Measurements from ENCODE around the gene NCBP2.

NCBP2 gene

GRCh38 chr3:196936288-196936687, 6.0 kb downstream of the NCBP2 start:
- no peak for DNase-seq

DNA sequence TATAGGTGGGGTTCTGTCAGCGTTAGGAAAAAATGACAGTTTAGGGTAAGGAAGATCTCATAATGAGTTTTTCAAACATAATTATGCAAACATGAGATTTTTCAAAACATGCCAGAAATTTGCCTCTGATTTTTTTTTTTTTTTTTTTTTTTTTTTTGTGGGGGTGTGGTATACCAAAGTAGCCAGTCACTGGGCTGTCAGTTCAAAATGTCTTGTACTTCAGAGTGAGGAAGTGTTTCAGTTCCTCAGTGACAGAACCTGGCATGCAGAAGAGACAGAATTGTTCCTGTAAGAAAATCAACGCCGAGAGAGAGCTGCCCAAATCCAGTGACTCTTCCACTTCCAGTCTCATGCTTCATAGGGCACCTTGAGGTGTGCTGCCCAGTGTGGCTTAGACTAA, 9.7 kb downstream of the NCBP2 start:
- DNase-seq = no peak

GRCh38 chr3:196931828-196932587, 10.3 kb downstream of the NCBP2 start:
- no peak for DNase-seq

GRCh38 chr3:196931157-196931556, 11.2 kb downstream of the NCBP2 start:
- no peak for DNase-seq

DNA sequence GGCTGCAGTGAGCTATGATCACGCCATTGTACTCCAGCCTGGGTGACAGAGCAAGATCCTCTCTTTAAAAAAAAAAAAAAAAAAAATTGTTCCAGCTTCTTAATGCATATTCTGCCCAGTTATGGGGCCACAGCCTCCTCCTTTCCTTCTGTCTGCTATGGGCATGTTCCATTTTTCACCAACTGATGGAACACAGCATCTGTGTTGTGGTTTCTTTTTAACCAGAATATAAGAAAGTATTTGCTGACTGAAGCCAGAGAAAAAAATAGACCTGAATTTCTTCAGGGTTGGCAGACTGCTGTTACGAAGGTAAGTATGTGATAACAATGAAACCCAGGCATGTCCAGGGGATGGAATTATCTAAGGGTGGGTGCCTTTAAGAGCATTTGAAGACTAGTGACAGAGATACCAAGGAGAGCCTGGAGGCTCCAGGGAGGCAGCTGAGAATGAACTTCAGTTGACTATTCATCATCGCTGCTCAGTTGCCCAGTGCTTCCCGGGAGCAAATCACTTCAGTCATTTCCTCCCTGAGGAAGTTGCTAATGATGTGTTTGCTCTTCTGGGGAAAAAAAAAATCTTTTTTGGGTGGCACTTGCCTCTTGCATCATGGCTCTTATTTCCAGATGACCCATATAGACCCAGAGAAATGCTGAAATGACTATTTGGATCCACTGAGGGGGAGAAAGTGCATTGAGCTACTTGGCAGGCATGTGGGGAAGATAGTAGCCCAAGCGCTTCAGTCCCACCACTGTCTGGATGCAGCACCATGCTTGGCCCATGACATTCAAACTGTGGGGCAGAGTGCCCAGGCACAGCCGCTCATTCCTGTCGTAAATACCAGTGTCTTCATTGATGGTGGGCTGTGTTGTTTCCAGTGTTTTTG, 14.5 kb downstream of the NCBP2 start:
- no peak for DNase-seq

DNA sequence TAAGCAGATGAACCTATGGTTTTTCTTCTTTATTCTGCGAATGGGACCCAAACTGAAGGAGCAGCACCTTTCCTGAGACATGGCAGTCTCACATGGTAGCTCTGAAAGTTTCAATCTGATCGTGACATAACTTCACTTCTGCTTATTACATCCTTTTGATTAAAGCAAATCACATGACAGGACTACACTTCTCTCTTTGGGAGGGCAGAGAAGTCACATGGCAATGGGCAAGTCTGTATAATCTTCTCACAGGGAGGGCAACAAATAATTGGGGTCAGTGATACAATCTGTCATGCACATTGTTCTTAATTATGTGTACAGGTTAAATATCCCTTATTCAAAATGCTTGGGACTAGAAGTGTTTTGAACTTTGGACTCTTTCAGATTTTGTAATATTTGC, 21.6 kb downstream of the NCBP2 start:
- no peak for DNase-seq

DNA sequence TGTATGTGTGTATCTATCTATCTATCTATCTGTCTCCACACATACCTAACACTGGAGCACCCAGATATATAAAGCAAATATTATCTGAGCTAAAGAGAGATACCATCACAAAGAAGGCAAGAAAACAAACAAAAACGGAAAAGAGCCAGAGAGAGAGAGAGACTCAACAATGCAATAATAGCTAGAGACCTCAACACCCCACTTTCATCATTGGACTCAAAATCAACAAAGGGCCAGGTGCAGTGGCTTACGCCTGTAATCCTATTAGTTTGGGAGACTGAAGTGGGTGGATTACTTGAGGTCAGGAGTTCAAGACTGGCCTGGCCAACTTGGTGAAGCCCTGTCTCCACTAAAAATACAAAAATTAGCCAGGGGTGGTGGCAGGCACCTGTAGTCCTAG, 23.4 kb downstream of the NCBP2 start:
- no peak for DNase-seq

DNA sequence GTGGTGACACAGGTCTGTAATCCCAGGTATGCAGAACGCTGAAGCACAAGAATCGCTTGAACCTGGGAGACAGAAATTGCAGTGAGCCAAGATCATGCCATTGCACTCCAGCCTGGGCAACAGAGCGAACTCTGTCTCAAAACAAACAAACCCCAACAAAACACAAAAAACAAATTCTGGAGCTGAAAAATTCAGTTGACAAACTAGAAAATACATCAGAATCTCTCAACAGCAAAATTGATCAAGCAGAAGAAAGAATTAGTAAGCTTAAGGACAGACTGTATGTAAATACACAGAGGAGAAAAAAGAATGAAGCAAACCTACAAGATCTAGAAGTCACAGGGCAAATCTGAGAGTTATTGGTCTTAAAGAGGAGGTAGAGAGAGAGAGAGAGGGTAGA, 25.3 kb downstream of the NCBP2 start:
- no peak for DNase-seq

- no peak for DNase-seq
Measured at GRCh38 chr3:196916221-196916620, 26.1 kb downstream of the NCBP2 start.

GRCh38 chr3:196915375-196915774, 27.0 kb downstream of the NCBP2 start:
- no peak for DNase-seq

- no peak for DNase-seq
Measured at GRCh38 chr3:196914866-196915265, 27.5 kb downstream of the NCBP2 start.

DNA sequence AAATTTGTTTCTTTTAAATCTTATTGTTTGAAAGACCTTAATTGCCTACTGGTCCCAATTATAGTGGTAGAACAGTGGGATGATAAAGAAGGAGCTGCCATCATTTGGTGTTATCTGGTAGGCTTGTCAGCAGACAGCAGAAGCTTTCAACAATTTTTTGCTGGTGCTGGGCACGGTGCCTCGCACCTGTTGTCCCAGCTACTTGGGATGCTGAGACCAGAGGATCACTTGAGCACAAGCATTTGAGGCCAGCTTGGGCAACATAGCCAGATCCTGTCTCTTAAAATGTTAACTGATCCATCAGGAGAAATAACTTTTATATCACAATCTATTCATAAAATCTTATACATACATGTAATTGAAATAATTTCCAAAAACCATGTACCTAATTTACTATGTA, 38.6 kb downstream of the NCBP2 start:
- no peak for DNase-seq

DNA sequence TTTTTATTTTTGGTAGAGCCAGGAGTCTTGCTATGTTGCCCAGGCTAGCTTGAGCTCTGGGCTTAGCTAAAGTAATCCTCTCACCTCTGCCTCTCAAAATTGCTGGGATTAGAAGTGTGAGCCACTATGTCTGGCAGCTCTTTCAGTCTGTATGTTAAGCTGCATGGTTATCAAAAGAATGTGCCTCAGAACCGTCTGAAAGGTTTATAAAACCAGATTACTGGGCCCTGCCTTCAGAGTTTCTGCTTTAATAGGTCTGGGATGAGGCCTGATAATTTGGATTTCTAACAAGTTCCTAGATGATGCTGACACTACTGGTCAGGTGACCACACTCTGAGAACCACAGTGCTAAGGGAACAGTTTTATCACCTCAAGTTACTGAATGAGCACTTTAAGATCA, 40.0 kb downstream of the NCBP2 start:
- no peak for DNase-seq

- no peak for DNase-seq
Measured at GRCh38 chr3:196901768-196902167, 40.6 kb downstream of the NCBP2 start.

DNA sequence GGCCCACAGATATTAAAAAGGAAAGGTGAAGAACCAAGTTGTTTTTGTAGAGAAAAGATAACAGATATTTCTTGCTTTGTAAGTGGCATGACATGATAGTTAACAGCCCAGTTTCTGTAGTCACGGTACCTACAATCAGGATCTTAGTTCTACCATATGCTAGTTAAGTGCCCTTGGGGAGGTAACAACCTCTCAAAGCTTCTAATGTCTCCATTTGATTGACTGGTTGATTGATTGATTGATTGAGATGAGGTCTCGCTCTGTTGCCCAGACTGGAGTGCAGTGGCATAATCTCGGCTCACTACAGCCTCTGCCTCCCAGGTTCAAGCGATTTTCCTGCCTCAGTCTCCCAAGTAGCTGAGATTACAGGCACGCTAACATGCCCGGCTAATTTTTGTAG, 46.1 kb downstream of the NCBP2 start:
- DNase-seq = no peak

GRCh38 chr3:196894557-196895295, 47.6 kb downstream of the NCBP2 start:
- no peak for DNase-seq

DNA sequence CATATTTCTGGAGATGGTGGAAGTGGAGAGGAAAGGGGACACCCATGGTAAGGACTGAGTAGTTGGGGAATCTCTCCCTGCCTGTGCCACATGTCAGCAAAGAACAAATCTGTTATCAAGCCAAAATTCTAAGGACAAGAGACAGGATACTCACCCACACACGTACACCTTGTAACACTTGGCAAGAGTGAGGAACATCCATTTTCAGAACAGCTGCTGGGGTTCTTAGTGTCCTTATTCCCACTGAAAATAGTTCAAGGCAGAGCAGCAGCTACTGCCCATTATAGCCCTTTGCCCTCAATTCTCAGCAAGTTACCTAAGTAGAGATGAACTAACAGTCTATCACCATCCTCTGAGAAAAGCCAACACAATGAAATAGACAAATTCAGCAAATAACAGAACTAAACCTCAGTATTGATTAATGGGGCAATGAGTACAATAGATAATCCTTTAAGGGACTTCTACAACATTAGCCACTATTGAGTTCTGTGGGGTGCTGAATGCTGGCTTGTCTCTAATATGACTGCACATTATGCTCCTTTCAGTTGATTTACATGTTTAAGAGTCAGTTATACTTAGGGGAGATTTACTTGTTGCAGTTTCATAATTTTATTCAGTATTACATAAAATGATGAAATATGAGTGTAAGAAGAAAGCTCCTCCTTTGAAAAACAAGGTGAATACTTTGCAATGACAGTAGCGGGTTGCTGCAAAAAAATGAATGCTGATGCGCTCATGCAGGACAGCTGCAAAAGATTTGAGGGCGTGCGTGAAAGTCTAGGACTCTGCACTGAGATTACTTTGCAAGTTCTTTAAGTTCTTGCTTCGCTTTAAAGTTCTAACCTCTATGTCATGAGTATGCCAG, 52.3 kb downstream of the NCBP2 start:
- no peak for DNase-seq

DNA sequence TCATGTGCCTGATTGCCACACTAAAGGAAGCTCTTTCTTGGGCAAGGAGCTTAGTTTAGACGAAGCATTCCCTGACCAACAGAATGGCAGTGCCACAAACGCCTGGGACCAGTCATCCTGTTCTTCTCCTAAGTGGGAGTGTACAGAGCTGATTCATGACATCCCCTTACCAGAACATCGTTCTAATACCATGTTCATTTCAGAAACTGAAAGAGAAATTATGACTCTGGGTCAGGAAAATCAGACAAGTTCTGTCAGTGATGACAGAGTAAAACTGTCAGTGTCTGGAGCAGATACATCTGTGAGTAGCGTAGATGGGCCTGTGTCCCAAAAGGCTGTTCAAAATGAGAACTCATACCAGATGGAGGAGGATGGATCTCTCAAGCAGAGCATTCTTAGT, 56.2 kb downstream of the NCBP2 start:
- DNase-seq = no peak
